ENCODE measurements around the gene TSEN2.
"Not testable (repeated sequence)": the region's sequence is repeated elsewhere in the genome, so short reads cannot be mapped to it uniquely, and the experiment has no call there.

- not testable (repeated sequence) for TF ChIP-seq POLR2A (IDR thresholded peaks at IDR 0.05); EP300 (IDR thresholded peaks at IDR 0.05; ENCODE audit: low read depth)
Measured at GRCh38 chr3:12469222-12469621, 15.1 kb upstream of the TSEN2 start.

Measured in transverse colon (tissue), 1 donor.